GM23248 (cell line): Measurements from ENCODE around the gene MRPL27.

ENCODE experiments used
- EZH2 ChIP-seq: fragments of 200-600 bp; sonication (generic); IDR thresholded peaks from 2 replicates; pipeline ENCODE4 v1.6.1; 2018; ENCODE audit warnings: antibody characterized with exemption, mild to moderate bottlenecking; ENCODE audit not compliant: insufficient read depth, poor library complexity, severe bottlenecking
- EZH2phosphoT487 ChIP-seq: fragments of 200-600 bp; sonication (generic); IDR thresholded peaks from 2 replicates; pipeline ENCODE4 v1.6.1; 2018; ENCODE audit warnings: antibody characterized with exemption, moderate library complexity, mild to moderate bottlenecking, low read depth; ENCODE audit not compliant: insufficient read depth

GRCh38 chr17:50328363-50329325 lies 44.3 kb downstream of the MRPL27 start:
- TF ChIP-seq EZH2phosphoT487 (no peak), EZH2 (no peak)
